Nephron (organoid): ENCODE measurements around the gene ZFAND3.
A peak's percentile ranks its signal among the peaks of the same experiment; 100 is the strongest.

ENCODE experiments used
- H3K27ac Mint-ChIP-seq, 3 experiments: 2 replicates each; pipeline ENCODE4 v1.8.0; 2020; ENCODE audit warnings: mixed read lengths in 3 of 3, mild to moderate bottlenecking in 2 of 3, moderate library complexity in 1 of 3
- H3K27me3 Mint-ChIP-seq: 2 replicates; pipeline ENCODE4 v1.8.0; 2021; ENCODE audit warnings: low read depth, mild to moderate bottlenecking, moderate library complexity, mixed read lengths
- H3K36me3 Mint-ChIP-seq: 2 replicates; pipeline ENCODE4 v1.8.0; 2020; ENCODE audit warnings: low read depth, mixed read lengths
- H3K4me1 Mint-ChIP-seq: 2 replicates; pipeline ENCODE4 v1.8.0; 2020; ENCODE audit warnings: mixed read lengths
- H3K4me3 Mint-ChIP-seq, 3 experiments: 2 replicates each; pipeline ENCODE4 v1.8.0; 2020; ENCODE audit warnings: mild to moderate bottlenecking in 3 of 3, mixed read lengths in 3 of 3, moderate library complexity in 2 of 3
- H3K9me3 Mint-ChIP-seq: 2 replicates; pipeline ENCODE4 v1.8.0; 2020; ENCODE audit warnings: mixed read lengths
- CTCF ChIP-seq, 3 experiments: fragments of 200-600 bp; sonication (generic); IDR thresholded peaks; one replicate each; pipeline ENCODE4 v1.5.0; 2021; ENCODE audit warnings: antibody characterized with exemption in 3 of 3; ENCODE audit not compliant: unreplicated experiment in 3 of 3

ZFAND3 gene

GRCh38 chr6:37931066-37931465 is 111.5 kb downstream of the ZFAND3 start:
- H3K4me3 Mint-ChIP-seq, result no peak overlapping the region
- TF ChIP-seq CTCF (IDR thresholded peaks at IDR 0.05; ENCODE audit: unreplicated experiment in 3 of 3), result no peak
- no peaks in the 10 kb centered on the region for H3K4me1 Mint-ChIP-seq
- H3K27ac Mint-ChIP-seq, result peak overlapping the region in 2 of 3 experiments; percentile 9 to 15
- H3K27me3 Mint-ChIP-seq, result no peaks in the 10 kb centered on the region
- no peaks in the 10 kb centered on the region for H3K9me3 Mint-ChIP-seq
- peaks cover 12% of the 10 kb centered on the region for H3K36me3 Mint-ChIP-seq

- H3K4me1 Mint-ChIP-seq, result peaks cover 18% of the 10 kb centered on the region
- H3K4me3 Mint-ChIP-seq, result no peak overlapping the region
- H3K9me3 Mint-ChIP-seq, result no peaks in the 10 kb centered on the region
- TF ChIP-seq CTCF (IDR thresholded peaks at IDR 0.05; ENCODE audit: unreplicated experiment in 3 of 3), result no peak
- H3K27ac Mint-ChIP-seq, result no peak overlapping the region
- H3K27me3 Mint-ChIP-seq, result no peaks in the 10 kb centered on the region
- peaks cover 12% of the 10 kb centered on the region for H3K36me3 Mint-ChIP-seq
Measured at GRCh38 chr6:37934276-37934675, 114.7 kb downstream of the ZFAND3 start.

GRCh38 chr6:37936150-37936549 is 116.6 kb downstream of the ZFAND3 start:
- Mint-ChIP-seq H3K4me1 (peaks cover 20% of the 10 kb centered on the region), H3K9me3 (no peaks in the 10 kb centered on the region), H3K4me3 (no peak overlapping the region), H3K27me3 (no peaks in the 10 kb centered on the region), H3K27ac (no peak overlapping the region), H3K36me3 (peaks cover 9% of the 10 kb centered on the region)
- TF ChIP-seq CTCF (IDR thresholded peaks at IDR 0.05; ENCODE audit: unreplicated experiment in 3 of 3), result no peak

GRCh38 chr6:37936906-37937305 is 117.4 kb downstream of the ZFAND3 start:
- peaks cover 4% of the 10 kb centered on the region for H3K36me3 Mint-ChIP-seq
- no peaks in the 10 kb centered on the region for H3K27me3 Mint-ChIP-seq
- no peak overlapping the region for H3K27ac Mint-ChIP-seq
- H3K4me1 Mint-ChIP-seq, result peaks cover 20% of the 10 kb centered on the region
- TF ChIP-seq CTCF (IDR thresholded peaks at IDR 0.05; ENCODE audit: unreplicated experiment in 3 of 3), result no peak
- H3K9me3 Mint-ChIP-seq, result no peaks in the 10 kb centered on the region
- no peak overlapping the region for H3K4me3 Mint-ChIP-seq

GRCh38 chr6:37938909-37939308 is 119.4 kb downstream of the ZFAND3 start:
- Mint-ChIP-seq H3K4me1 (peaks cover 25% of the 10 kb centered on the region), H3K9me3 (no peaks in the 10 kb centered on the region), H3K4me3 (no peak overlapping the region), H3K27ac (peak overlapping the region in 1 of 3 experiments; percentile 28), H3K27me3 (no peaks in the 10 kb centered on the region), H3K36me3 (peaks cover 4% of the 10 kb centered on the region)
- no peak for TF ChIP-seq CTCF (IDR thresholded peaks at IDR 0.05; ENCODE audit: unreplicated experiment in 3 of 3)

- H3K9me3 Mint-ChIP-seq, result no peaks in the 10 kb centered on the region
- no peak overlapping the region for H3K4me3 Mint-ChIP-seq
- TF ChIP-seq CTCF (IDR thresholded peaks at IDR 0.05; ENCODE audit: unreplicated experiment in 3 of 3), result no peak
- no peak overlapping the region for H3K27ac Mint-ChIP-seq
- H3K36me3 Mint-ChIP-seq, result no peaks in the 10 kb centered on the region
- H3K27me3 Mint-ChIP-seq, result no peaks in the 10 kb centered on the region
- H3K4me1 Mint-ChIP-seq, result peaks cover 25% of the 10 kb centered on the region
Measured at GRCh38 chr6:37940074-37940847, 120.7 kb downstream of the ZFAND3 start.
